ENCODE results near the gene PTDSS2.

Gene PTDSS2

DNA sequence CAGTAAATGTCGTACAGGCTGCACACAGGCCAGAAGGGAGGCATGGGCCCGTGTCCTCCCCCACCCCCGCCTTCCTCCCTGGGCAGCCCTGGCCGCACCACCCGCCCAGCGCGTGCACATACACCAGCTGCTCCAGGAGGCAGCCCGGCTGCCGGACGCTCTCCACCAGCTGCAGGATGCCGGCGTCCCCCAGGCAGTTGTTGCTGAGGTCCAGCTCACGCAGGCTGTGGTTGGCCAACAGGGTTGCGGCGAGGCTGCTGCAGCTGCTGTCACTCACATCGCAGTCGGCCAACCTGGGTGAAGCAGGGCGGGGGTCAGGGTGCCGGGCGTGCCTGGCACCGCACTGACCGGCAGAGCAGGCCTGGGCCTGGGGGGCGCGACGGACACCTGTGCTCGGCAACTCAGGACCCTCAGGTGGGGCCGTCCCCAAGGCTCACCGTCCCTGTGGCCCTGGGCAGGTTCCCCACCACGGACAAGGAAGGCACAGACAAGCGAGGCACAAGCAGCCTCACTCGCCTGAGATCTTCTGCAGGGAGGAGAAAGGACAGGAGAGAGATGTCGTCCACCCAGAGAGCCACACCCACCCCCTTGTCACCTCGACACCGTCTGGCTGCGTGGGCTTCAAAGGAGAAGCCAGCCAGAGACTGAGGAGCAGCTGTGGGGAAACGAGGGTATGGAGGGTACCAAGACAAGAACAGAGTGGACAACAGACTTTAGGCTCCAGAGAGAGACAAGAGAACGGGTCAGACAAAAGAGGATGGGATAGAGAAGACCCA, 44.9 kb downstream of the PTDSS2 start:
- no peak for DNase-seq

DNA sequence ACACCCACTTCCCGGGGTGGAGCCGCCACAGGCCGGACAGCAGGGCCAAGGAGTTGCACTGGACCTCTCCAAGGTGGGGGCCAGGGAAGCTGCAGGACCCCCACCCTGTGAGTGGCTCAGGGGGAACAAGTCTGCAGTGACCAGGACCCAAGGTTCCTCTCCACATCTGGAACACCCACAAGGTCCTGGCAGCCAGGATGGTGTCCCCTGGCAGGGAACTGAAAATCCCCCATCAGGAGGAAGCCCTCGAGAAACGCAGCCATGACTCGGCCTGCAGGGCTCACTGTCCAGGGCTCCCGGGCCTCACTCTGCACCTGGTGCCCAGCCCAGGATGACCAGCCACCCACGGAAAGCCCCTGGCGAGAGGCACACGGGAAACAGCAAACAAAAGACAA, 45.5 kb downstream of the PTDSS2 start:
- no peak for DNase-seq

DNA sequence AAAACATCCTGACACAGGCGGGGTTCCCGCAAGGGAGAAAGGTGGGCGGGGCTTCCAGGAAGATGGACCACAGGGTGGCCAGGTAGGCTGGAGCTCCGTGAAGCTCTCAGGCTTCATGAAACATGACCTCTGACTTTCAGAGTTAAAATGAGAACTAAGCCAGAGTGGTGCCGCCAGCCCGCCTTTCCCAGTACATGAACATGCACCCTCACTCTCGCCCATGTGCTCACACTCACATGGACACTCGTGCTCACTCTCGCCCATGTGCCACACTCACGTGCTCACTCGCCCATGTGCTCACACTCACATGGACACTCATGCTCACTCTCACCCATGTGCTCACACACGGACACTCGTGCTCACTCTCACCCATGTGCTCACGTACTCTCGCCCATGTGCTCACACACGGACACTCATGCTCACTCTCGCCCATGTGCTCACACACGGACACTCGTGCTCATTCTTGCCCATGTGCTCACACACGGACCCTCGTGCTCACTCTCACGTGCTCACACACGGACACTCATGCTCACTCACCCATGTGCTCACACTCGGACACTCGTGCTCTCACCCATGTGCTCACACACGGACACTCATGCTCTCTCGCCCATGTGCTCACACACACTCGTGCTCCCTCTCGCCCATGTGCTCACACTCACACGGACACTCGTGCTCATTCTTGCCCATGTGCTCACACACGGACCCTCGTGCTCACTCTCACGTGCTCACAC, 46.9 kb downstream of the PTDSS2 start:
- no peak for DNase-seq

DNA sequence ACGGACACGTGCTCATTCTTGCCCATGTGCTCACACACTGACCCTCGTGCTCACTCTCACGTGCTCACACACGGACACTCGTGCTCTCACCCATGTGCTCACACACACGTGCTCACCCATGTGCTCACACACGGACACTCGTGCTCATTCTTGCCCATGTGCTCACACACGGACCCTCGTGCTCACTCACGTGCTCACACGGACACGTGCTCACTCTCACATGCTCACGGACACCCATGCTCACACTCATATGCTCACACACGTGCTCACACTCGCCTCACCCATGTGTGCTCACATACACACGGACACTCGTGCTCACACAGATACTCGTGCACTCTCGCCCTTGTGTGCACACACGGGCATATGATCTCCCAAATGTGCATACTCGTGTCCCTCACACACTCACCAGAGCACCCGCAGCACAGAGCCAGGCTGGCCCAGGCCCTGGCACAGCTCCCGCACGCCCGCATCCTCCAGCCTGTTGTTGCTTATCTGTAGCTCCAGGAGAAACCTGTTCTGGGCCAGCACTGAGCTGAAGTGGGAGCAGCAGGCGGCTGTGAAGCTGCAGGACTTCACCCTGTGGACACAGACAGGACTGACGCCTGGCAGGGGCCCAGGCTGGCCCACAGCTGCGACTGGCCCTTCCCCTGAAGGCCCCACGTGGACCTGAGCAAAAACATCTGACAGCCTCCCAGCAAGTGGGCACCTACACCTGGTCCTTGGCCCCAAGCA, 47.7 kb downstream of the PTDSS2 start:
- no peak for DNase-seq

DNA sequence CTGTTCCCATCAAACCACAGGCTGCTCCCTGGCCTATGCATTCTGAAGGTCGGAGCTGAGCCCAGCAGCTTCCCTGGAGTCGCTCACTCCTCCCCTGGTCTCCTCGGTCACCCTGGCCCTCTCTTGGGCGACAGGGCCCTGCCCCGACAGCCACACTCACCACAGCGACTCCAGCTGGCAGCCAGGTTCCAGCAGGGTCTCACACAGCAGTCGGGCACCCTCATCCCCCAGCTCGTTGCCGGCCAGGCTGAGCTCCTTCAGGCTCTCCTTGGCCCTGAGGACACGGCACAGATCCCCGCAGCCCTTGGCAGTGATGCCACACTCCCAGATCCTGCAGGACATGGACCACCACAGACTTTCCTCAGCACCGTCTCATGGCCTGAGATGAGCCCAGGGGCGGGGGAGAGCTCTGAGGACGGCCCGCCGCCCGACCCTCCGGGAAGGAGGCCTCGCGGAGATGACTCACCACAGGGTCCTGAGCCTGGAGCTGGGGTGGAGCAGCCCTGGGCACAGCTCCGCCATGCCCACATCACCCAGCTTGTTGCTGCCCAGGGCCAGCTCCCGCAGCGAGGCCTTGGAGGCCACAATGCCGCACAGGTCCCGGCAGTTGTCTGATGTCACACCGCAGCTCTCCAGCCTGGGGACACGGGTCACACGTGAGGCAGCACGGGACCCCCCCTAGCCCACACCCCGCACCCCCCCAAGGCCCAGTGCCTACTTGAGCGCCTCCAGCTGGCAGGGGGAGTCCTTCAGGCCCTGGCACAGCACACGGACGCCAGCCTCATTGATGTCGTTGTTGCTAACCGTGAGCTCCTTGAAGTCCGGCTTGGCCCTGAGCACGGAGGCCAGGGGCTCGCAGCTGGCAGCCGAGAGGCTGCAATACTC, 48.5 kb downstream of the PTDSS2 start:
- no peak for DNase-seq

DNA sequence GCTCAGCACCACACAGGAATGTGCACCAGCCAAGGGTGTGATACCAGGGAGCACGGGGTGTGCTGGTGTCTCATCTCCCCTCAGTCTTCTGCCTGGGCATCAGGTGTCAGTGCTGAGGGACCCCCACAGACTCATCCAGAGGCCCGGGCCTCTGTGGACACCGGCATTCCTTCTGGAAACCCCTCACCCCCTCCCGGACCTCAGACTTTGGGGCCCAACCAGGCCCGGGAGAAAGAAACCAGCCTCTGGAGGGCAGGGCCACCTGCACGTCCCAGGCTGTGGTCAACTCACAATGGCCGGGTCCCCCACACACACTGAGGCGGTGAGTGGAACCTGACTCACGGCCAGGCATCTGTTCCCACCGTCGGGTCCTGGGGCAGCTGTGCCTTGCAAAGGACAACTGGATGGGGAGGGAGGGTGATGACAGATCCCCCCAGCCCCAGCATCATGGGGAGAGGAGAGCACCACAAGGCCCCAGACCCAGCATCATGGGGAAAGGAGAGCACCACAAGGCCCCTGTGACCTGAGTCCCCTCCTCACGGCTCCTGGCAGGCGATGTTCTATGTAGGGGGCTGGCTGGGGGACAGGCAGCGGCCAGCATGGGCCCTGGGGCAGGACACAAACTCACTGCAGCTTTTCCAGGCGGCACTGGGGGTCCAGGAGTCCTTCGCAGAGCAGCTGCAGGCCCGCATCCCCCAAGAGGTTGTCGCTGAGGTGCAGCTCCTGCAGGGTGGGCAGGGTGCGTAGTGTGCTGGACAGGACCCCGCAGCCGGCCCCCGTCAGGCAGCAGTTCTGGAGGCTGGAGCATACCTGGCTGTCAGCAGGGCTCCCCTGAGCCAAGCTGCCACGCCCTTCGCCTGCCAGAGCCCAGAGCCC, 49.4 kb downstream of the PTDSS2 start:
- DNase-seq, result no peak

DNA sequence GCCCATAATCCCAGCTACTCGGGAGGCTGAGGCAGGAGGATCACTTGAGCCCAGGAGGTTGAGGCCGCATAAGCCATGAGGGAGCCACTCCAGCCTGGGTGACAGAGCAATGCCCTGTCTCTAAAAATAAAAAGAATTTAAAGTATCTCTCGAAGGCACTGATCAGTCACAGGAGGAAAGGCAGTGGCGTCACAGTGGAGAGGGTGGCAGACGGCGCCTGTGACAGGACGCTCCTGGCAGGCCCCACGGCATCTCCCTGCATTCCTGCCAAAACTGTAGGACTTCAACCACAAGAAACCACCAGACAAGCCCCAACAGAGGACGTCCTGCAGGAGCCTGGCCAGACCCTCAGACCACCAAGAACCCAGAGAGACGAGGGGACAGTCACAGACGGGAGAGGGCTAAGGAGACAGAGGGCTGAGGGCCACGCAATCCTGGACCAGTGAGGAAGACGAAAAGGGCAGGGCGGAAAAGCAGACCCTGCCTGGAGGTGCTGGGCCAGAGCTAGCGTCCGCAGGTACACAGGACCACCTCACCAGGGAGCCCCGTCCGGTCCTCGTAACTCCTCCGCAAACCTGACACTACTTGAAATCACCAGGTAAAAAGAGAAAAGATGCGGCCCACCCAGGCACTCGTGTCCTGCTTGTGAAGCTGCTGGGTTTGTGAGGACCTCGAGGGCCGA, 51.1 kb downstream of the PTDSS2 start:
- no peak for DNase-seq

DNA sequence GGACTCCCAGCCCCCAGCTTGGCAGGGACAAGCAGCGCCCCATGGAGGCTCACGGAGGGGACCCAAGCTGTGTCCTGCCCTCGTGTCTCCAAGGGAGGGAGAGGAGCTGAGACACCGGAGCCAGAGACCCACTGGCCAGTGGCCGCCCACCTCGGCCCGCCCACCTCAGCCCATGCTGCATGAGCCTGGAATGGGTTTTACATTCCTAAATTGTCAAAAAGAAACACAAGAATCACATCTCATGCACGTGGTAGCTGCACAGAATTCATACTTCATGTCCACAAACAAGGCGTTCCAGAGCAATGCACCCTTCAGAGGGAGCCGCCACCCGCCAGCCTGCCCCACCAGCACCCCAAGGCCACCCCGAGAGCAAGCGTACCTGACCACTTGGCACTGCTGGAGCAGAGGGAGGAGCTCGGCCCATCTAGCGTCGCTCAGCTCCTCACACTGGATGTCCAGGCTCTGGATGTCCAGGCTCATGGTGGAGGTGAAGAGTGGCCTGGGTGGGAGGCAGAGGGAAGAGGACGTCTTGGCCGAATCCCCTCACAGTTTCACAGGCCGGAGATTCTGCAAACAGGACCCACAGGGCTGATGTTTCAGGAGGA, 51.7 kb downstream of the PTDSS2 start:
- no peak for DNase-seq

DNA sequence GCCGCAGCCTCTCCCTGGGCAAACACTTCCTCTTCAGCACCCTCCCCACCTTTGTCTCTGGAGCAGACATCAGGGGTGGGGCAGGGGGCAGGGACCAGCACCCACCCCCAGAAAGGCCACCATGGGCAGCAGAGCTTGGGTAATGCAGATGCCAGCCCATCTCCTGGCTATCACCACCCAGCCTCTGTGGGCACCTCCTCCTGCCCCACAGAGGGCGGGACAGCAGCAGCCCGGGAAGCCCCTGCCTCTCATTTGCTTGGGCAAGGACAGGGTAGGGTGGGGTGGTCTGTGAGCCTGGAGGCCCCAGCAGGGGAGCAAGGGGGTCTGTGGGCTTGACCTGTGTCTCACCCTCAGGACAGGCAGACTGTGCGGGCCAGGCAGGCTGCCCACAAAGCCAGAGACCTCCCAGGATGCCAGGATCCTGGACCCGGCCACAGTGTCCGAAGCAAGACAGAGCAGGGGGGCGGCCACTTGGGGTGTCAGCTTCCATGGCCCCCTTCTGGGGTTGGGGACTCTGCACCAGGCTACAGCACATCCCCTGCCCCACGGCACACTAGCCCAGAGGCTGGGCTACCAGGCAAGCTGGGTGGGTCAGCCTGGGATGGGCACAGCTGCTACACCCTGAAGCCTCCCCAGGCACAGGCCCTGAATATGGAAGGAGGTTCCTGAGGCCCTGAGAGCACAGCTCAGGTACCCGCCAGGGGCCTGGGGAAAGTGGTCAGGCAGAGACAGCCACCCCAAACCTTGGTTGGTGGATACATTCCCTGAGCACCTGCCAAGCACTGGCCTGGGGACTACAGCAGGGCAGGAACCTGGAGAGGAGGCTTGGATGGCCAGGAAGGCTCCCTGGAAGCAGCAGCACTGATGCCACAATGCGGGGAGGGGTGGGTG, 52.5 kb downstream of the PTDSS2 start:
- peak in 1 of 4 experiments; percentile 34 for DNase-seq

DNA sequence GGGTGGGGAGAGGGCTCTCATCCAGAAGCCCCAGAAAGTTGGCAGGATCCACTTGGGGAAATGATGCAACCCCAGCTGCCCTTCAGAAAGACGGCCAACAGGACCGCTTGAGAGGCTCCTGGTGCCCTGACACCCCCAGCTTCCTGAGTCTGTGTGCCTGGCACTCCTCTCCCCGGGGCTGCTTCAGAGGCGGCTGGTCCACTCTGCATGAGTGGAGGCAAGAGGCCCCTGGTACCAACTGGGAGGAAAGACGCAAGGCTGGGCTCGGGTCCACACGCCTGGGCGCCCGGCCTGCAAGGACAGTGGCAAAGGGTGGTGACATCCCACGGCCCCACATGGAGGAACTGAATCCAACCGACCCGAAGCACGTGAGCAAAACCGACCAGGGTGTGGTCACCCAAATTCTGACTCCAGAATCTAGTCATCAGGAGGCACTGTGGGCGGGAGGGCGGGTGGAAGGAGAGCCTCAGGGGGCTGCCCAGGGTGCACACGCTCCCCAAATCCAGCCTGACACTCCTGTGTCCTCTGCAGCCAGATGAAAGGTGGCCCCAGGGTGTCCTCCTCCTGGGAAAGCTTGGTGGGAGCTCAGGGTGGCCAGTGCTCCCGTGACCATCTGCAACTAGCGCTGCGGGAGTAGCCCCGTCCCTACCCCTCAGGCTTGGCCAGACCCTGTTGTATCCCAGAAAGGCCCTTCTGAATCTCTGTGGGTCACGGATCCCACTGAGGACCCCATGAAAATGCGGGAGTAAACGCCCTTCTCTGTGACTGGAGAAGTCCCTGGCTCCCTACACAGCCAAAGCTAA, 53.3 kb downstream of the PTDSS2 start:
- DNase-seq, result peak; percentile 89 to 94 (median 93)

DNA sequence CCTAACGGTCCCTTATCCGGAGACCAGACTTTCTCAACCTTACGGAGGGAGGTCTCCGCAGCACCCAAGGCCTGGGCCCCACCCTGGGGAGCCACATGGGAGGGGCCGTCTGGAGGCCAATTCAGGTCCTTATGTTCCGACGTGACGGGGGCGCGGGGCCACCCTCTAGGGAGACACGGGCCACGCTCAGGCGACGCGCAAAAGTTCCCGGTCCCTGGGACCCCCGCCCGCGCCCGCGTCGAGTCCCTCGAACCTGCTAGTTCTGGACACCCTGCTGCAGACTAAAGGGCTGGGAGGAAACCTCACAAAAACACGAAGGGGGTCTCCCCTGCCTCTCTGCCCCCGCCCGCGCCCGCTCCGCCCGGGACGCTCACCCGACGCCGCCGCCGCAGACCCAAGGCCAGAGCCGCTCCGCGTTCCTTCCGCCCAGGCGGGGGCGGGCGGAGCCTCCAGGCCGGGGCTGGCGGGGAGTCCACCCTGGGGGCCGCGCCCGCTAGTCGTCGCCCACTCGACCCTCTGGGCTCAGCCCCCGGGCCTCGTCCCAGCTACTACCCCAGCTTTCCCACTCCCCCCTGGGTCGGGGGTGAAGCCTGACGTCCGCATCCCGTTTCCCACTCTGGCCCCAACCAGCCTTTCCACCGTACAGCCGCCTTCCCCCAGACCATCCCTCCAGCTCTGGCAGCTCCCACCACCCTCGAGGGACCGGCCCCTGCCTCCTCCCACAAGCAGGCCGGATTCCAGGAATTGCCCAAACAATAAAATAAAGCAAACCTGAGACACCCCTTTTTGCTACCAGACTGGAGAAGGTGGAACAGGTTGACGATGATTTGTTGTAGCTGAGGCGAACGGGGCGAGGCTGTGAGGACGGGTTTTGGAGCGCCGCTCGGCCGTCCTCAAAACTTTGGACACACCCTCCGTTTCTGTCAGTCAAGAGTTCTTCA, 54.2 kb downstream of the PTDSS2 start:
- peak; percentile 56 to 80 (median 66) for DNase-seq

DNA sequence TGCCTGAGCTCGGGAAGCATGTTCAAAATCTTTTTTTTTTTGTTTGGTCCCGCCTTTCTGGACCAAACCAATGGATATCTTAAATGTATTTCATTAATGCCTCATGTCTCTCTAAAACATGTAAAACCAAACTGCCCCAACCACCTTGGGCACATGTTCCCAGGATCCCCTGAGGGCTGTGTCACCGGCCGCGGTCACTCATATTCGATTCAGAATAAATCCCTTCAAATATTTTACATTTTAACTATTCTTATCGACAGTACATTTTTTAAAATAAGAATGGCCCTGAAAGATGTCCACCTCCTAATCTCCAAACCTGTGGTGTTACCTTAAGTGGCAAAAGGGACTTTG, 54.9 kb downstream of the PTDSS2 start:
- DNase-seq, result no peak

DNA sequence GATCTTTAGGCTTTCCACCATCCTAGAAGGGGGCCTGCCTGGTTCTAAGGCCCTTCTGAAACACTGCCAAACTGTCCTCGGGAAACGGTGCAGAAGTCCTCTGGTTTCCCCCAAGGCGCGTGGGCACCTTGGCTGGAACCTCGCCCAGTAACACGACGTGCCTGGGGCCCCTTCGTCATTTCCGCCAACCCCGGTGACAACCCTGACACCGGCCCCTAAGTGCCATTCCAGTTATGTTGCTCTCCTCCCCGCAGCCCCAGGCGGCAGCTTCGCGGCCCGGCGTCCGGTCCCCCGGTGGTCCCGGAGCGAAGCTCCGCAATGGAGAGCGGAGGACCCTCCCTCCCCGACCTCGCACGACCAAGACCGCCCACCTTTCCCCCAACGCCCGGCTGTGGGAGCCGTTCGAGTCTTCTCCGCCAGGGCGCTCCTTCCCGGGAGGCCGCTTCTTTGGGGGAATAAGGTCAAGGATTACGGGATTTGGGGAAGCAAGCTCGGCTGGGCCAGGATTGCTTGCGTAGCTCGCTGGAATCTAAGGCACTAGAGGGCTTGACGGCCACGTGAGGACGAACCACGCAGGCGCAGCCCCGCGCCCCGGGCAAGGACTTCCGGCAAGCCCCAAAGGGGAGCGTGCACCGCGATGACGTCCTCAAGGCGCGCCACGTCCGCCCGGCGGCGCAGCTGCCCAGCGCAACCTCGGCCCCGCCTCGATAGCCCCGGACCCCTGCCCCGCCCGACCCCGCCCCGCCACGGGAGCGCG, 56.3 kb downstream of the PTDSS2 start:
- peak; percentile 99 to 100 (median 99) for DNase-seq

DNA sequence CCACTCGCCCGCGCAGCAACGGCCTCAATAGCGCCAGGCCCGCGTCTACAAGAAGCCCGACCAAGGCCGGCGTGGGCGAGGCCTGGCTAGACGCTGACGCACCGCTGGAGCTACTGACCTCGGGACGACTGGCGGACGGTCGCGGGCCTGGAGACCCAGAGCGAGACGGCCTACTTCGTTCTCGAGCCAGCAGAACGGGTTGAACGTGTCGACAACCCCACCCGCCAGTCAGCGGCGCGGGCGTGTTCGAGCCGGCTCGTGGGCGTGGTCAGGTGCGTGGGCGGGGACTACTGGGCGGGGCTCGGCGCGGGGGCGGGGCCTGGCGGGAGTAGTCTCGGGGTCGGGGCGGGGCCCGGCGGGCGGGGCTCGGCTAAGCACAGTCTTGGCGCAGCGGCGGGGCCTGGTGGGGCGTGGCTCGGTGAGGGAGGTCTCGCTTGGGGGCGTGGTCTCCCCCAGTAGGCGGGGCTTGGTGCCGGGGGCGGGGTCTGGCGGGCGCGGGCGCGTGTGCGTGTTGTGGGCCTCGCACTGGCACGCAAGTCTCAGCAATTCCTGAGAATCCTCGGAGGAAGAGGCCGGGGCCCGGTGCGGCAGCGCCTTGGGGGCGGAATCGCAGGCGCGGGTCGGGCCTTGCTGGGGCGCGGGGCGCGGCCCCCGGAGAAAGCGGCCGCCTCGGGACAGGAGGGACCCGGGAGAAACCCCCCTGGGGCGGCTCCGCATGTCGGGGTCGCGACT, 57.1 kb downstream of the PTDSS2 start, which contains the start of gene RNH1:
RNH1 (minus strand) TSS at position 248 of the 732 bp plus-strand sequence. CDS start 5,080 bp downstream, outside the sequence.
- peak; percentile 98 to 100 (median 100) for DNase-seq

DNA sequence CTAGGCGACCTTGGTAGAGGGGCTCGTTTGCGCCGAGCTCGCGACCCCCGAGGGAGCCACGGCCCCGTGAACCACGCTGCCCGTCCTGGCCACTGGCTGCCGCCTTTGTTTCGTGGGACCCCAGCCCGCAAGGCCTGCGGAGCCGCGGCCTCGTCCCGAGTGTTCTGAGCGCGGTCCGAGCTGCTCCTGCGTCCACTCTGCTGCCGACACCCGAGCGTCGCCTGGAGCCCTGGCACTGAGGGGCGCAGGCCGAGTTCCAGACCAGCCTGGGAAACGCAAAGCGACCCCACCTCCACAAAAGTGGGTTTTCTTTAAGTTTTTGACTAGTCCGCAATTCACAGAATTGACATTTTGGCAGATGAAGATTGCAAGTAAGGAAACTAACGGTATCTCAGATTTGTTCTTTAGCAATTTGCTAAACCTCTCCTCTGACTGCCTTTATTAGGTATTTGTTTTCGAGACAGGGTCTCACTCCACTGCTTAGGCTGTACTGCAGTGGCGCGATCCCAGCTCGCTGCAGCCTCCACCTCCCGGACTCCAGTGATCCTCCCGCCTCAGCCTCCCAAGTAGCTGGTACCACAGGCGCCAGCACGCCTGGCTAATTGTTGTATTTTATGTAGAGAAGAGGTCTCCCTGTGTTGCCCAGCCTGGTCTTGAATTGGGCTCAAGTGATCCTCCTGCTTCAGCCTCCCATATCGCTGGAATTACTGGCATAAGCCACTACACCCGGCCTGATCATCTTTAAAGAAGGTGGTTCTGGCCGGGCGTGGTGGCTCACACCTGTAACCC, 57.8 kb downstream of the PTDSS2 start:
- DNase-seq, result no peak

Measured in suppressor macrophage (primary cell).